GM21529 (cell line): ENCODE results near the gene USB1.

ENCODE experiments used
- ATAC-seq: cut with Tn5 transposase; IDR thresholded peaks from one replicate; pipeline ENCODE4 v1.9.1; 2021; ENCODE audit not compliant: unreplicated experiment

USB1 gene

DNA sequence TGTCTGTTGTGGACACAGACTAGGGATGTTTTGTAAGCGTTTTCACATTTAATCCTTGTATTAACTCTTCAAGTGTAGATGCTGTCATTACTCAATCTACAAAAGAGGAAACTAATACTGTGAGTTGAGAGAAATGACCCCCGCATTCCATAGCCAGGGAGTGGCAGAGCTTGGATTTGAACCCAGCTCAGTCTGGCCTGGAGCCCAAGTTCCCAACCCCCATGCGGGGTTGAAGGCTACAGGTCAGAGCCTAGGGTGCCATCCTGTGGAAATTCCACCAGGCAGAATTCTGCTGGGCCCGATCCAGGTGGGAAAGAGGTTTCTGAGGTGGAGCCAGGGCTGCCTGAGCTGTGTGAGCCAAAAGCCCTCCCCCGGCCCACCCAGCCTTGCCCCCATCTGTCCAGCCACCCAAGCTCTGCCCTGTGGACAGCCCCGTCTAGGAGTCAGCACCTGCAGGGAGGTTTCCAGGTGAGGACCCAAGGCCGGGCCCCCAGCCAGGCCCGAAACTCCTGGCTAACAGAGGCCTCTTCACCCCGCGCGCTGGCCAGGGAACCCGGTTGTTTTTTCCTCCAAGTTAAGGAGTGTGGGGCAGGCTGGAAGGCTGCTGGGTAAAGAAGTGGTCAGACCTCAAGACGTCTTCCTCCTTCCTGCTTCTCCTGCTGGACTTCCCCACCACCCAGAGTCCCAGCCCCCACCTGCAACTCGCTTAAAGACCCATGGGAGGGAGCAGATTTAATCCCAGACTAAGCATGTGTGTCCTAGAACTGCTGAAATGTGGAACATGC is 30.0 kb downstream of the USB1 start:
- no peak for ATAC-seq

DNA sequence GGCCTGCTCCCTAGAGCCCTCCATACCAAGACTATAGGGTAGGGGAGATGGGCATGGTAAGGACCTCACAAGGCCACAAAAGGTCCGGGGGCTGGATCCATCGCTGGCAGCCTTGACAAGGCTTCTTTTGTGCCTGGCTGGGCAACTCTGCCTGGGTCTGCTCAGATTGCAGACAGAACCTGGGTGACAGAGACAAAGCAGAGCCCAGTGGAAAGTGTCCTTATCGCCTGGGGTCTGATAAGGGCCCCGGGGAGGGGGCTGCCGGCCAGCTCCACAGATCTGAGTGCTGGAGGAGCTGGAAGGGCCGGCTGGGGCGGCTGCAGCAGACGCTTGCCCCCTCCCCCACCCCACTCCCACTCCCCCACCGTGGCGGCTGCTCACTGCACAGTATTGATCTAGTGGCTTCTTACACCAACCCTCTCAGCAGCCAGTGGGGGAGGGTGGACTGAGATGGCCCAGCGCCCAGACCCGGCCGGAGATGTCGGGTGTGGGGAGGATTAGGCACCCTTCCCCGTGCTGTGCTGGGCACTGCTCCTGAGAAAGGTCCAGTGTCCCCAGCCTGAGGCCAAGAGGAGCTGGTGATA is 31.6 kb downstream of the USB1 start:
- ATAC-seq, result no peak

DNA sequence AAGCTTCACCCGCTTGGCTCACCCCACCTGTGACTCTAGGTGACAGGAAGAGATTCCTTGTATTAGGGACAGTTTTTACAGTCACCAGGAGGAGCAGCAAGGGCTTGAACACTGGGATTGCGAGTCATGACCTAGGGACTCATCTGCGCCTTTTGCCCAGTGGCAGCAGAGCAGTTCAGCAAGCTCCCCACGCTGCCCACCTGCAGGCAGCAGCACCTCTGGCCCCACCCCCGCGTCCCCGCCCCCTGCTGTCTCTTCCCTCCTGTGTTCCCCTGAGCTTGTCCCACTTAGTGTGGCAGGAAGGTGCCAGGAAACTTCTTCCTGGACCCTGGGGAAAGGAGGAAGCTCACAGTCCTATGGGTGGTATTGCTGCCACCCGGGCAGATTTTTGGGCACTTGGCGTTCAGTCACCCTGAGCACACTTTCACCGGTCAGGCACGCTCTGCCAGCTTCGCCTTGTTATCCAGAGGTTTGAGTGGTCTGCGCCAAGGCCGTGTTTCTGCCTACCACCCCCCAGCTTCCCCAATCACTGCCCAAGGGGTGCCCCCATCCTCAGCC is 33.0 kb downstream of the USB1 start:
- ATAC-seq, result no peak

DNA sequence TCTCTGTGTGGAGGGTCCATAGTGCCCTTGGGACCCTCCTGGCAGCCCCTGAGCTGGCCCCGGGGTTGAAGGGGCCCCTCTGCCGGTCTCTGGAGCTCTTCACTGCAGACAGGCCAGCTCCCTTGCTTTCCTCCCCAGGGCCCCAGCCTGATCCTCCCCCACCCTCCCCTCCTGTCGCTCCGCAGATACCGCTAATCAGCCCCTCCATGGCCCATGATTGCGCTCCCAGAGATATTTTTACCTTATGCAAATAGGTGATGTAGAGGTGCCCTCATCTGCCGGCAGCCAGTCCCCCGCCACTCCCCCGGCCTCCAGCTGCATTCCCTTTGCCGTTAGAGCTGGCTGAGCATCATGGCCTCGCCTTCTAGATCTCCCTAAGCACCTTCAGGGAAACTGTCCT is 33.6 kb downstream of the USB1 start:
- ATAC-seq, result no peak

DNA sequence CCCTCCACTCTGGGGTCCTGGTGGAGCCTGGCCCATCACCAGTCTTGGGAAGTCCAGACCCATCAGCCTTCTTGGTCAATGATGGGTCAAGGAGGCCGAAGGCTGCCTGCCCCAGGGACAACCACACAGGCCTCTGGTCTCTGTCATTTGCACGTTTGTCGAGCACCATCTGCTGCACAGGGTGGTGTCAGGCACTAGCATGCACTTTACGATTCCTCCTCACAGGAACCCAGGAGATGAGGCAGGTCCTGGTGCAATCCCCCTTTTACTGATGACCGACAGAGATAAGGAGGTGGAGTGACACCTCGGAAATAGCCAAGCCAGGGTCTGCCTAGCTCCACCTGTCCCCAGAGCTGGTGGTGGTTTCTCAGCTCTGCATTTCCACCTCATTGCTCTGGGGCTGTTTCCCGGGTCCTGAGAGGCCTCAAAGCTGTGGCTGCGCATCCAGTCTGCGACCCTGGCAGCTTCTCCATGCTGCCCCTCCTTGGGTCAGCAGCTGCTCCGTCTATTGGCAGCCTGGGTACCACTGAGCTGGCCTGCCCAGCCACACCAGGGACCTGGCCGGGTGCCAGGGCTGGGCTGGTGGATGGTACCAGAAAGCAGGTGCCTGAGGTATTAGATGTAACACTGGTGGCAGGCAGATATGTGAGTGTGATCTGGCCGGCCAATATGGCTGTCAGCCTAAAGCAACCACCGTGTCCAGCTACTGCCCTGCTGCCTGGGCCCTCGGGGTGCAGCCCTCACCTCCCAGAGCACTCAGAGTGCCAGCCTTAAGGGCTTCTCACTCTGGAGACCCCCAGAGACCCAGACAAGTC is 34.4 kb downstream of the USB1 start:
- no peak for ATAC-seq

DNA sequence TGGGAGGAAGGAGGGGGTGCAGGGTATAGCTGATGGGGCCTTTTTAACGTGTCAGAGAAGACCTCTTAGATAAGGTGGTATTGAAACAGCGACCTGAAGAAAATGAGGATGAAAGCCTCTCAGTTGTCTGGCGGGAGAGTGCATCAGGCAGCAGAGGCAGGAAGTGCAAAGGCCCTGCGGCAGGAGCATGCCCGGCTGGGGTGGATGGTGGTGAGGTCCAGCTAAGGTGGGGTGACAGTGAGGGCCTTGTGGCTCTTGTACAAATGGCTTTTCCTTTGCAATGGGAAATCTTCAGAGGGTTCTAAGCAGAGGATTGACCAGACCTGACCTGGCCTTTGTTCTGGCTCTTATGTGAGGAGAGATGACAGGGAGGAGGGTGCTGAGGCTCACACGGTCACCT is 35.7 kb downstream of the USB1 start:
- no peak for ATAC-seq

DNA sequence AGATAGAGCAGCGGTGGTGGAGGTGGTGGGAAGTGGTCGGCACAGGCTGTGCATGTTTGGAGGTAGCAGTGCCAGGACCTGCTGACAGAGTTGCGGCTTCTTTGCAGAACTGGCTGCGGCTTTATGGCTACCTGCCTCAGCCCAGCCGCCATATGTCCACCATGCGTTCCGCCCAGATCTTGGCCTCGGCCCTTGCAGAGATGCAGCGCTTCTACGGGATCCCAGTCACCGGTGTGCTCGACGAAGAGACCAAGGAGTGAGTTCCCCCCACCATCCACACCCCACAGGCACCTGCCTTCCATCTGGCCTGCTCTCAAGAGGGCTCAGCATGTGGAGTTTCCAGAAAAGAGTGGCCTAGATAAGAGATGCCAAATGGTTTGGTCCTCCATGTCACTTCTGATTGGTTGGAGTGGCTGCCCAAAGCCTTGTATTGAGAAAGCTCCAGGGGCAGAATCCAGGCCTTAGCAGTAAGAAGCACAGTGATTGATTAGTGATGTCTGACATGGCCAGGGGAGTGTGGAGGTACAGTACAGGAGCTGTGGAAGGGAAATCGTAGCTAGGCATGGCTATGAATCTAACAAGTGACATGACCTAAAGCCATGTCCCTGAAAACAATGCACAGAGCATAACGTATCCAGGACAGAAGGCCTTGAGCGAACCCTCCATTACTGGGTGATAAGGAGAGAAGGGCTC is 36.3 kb downstream of the USB1 start:
- ATAC-seq, result no peak

DNA sequence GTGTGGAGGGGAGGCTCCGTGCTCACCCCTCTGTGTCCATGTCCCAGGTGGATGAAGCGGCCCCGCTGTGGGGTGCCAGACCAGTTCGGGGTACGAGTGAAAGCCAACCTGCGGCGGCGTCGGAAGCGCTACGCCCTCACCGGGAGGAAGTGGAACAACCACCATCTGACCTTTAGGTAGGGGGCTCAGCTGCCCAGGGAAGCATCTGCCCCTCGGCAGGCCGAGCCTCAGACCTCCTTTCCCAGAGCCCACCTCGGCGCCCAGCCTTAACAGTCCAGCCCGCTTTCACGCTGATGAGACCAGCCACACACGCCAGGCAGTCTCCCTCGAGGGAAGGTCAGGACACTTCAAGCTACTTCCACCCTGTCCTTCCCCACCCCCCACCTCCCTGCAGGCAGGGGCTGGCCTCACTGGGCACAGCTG is 37.0 kb downstream of the USB1 start:
- no peak for ATAC-seq

DNA sequence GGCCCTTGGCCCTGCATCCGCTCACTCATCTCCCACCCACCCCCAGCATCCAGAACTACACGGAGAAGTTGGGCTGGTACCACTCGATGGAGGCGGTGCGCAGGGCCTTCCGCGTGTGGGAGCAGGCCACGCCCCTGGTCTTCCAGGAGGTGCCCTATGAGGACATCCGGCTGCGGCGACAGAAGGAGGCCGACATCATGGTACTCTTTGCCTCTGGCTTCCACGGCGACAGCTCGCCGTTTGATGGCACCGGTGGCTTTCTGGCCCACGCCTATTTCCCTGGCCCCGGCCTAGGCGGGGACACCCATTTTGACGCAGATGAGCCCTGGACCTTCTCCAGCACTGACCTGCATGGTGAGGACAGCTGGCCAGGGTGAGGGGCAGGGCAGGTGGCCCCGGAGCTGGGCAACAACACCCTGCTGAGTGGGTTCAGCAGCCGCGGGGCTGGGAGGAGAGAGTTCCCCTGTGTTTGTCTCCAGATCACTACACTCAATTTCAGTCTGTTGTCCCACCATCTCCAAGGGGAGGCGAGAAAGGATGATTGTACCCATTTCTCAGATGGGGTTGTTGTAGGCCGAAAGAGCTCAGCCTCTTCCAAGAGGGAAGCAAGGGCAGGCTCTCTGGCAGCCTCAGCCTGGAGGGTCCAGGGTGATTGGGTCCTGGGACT is 38.8 kb downstream of the USB1 start:
- ATAC-seq, result no peak

DNA sequence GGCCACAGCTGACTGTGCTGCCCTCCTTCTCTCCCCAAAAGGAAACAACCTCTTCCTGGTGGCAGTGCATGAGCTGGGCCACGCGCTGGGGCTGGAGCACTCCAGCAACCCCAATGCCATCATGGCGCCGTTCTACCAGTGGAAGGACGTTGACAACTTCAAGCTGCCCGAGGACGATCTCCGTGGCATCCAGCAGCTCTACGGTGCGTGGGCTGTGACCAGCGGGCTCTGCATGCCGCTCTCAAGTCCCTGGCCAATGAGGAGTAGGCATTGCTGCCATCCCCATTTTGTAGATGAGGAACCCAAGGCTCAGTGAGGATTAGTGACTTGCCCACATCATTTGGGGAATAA is 39.3 kb downstream of the USB1 start:
- ATAC-seq, result no peak

DNA sequence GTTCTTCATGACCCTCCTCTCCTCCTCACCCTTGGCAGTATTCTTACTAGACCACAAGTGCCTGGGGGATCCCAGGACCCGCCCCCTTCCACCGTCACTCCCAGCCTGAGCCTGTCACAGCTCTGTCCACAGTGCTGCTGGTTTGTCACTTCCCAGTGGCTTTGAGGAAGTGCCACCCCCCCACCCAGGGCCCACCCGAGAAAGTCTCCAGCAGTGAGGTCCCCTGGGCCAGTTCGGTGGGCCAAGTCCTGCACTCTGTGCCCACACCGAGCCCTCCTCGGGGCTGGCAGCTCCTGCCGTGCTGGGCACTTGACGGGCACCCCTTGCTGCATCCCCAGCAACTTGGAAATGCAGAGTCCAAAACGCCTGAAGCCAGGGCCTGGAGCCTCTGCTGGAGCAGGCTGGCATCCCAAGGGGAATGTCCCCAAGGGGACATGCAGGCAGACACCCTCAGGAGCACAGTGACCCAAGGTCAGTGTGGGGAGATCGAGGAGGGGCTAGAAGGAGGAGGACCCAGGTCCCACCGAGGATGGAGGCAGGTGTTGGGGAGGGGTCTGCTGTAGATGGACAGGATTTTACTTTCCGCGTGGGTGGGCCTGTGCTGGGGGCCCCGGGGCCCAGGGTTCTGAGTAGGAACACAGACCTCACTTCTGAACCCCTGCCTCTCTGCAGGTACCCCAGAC is 39.9 kb downstream of the USB1 start:
- no peak for ATAC-seq

DNA sequence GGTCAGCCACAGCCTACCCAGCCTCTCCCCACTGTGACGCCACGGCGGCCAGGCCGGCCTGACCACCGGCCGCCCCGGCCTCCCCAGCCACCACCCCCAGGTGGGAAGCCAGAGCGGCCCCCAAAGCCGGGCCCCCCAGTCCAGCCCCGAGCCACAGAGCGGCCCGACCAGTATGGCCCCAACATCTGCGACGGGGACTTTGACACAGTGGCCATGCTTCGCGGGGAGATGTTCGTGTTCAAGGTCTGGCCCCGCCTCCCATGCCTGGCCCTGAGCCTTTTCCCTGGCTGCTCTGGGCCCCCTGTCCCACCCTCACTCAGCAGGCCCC is 40.4 kb downstream of the USB1 start:
- no peak for ATAC-seq

DNA sequence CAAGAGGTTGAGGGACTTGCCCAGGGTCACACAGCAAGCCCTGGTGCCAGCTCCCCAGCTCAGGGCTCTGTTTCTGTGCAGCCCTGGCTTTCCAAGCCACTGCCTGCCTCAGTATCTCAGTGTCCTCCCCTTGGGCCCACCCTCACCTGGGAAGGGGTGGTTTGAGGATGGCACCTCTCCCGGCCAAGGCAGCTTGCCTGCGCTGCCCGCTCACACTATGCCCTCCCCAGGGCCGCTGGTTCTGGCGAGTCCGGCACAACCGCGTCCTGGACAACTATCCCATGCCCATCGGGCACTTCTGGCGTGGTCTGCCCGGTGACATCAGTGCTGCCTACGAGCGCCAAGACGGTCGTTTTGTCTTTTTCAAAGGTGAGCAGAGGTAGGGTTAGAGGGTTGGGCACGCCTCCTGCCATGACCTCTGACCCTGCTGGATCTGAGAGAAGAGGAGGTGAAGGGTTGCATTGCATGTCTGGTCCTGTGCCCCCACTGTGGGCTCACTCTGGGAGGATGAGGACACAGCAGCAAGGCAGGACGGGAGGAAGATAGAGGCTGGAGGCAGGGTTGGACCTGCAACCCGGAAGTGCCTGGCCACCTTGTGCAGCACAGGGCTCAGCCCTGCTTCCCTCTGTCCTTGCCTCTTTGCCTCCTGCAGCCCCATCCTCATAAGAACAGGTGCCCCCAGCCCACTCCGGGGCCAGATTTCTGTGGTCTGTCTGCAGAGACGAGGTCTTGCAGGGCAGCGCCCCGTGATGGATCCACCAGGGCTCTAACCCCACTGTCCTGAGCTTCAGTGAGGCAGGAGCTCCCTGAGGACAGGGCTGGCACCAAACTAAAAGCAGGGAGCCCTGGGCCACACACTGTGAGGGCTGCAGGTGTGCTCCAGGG is 41.0 kb downstream of the USB1 start:
- ATAC-seq, result no peak

DNA sequence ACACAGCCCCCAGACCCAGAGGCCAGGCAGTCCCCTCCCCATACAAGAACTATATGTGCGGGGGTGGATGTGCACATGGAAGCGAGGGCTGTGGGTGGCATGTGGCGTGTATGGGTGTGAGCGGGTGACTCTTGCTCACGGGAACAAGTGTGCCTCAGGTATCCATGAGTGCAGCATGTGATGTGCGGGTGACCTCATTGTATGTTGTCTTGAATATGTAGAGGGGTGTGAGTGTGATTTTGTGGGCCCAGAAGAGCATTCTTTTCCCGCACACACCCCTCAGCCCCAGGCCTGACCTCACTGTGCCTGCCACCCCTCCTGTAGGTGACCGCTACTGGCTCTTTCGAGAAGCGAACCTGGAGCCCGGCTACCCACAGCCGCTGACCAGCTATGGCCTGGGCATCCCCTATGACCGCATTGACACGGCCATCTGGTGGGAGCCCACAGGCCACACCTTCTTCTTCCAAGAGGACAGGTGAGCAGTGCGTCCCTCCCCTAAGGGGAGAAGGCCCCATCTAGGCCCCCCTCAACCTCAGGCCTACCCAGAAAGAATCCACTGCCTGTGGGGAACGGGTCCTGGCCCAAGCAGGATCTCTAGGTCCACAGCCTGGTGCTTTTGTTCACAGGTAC is 41.8 kb downstream of the USB1 start:
- no peak for ATAC-seq

DNA sequence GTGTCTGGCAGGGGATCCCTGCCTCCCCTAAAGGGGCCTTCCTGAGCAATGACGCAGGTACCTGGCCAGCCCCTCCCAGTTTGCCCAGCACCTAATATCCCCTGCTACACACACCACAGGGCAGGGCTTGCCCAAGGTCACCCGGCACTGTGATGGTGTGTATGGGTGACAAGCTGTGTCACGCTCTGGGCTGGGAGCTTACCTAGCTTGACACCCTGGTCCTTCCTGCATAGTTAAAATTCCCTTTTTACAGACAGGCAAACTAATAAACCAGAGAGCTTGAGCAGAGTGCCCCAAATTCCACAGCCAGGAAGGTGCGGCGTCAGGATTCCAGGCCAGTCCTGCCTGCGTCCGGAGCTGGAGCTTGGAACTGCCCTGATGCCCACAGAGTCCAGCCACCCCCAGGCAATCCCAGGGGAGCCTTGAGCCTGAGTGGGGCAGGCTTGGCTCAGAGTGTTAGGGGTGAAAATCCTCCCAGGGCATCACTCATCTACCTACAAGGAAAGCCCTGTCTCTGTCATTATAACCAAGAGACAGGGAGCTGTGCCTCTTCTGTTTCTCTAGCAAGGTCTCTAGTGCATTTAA is 42.5 kb downstream of the USB1 start:
- no peak for ATAC-seq

DNA sequence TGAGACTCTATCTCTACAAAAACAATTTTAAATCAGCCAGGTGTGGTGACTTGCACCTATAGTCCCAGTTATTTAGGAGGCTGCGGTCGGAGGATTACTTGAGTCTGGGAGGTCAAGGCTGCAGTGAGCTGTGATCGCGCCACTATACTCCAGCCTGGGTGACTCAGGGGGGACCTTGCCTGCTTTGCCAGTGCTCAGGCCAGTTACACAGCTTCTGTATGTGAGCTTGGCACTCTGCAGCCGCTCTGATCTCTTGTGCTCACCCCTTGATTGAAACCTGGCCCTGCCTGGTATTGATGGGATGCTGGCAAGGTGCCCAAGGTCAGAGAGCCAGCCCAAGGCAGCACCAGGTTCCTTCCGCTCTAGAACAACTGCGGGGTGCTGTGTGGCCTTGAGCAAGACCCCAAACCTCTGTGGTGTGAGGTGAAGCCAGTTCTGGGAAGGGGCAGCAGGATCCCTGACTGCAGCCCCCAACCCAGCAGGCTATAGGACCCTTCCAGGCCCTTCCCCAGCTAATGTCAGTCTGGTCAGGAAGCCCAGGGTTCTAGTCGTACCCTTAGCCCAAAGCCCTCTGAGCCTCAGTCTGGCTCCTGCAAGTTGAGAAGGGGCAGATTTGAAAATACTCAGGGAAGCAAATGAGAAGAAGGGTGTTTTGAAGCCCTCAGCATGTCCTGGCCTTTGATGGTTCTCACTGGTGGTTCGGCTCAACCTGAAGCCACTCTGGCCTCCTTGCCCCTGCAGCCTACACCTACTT is 43.2 kb downstream of the USB1 start:
- ATAC-seq, result no peak

DNA sequence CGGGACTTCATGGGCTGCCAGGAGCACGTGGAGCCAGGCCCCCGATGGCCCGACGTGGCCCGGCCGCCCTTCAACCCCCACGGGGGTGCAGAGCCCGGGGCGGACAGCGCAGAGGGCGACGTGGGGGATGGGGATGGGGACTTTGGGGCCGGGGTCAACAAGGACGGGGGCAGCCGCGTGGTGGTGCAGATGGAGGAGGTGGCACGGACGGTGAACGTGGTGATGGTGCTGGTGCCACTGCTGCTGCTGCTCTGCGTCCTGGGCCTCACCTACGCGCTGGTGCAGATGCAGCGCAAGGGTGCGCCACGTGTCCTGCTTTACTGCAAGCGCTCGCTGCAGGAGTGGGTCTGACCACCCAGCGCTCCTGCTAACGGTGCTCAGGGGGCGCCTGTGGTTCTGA is 43.9 kb downstream of the USB1 start:
- no peak for ATAC-seq
